MCF 10A (cell line): ENCODE data around the gene FLYWCH1. TPM values are rescaled to one million over a fixed set of nuclear protein-coding genes. Genes with fewer than 3 reads are reported as not detected.

ENCODE experiments used
- BruUV-seq: library from RNA; stranded (reverse); fragments of 400-500 nt; replicated peaks from 2 replicates; lab custom pipeline; 2021; lab: Mats Ljungman, UMichigan
- CTCF ChIA-PET: fragments of 300-600 bp; sonication (Branson Sonifier 250); formaldehyde crosslinking; extraction: SDS; loops from one replicate; lab custom pipeline; 2021; ENCODE audit warnings: antibody characterized with exemption, inconsistent platforms; lab: Yijun Ruan, JAX
- POLR2A ChIA-PET: fragments of 300-600, 350-650 bp; sonication (Branson Sonifier 250); formaldehyde crosslinking; extraction: SDS; loops from one replicate; lab custom pipeline; 2020; ENCODE audit warnings: antibody characterized with exemption, inconsistent platforms; lab: Yijun Ruan, JAX
- DNase-seq: peaks from one replicate; pipeline ENCODE4 v3.0.0-alpha.2; 2018; ENCODE audit not compliant: unreplicated experiment
- H3K27ac Mint-ChIP-seq: one replicate; pipeline ENCODE4 v1.8.0; 2022; ENCODE audit warnings: mild to moderate bottlenecking, low read depth, mixed read lengths; ENCODE audit not compliant: unreplicated experiment
- H3K27me3 Mint-ChIP-seq: one replicate; pipeline ENCODE4 v1.8.0; 2022; ENCODE audit warnings: mixed read lengths; ENCODE audit not compliant: insufficient read depth, unreplicated experiment
- H3K36me3 Mint-ChIP-seq: one replicate; pipeline ENCODE4 v1.8.0; 2022; ENCODE audit warnings: mild to moderate bottlenecking, moderate library complexity, mixed read lengths; ENCODE audit not compliant: insufficient read depth, unreplicated experiment
- H3K4me1 Mint-ChIP-seq: one replicate; pipeline ENCODE4 v1.8.0; 2022; ENCODE audit warnings: mixed read lengths; ENCODE audit not compliant: insufficient read depth, unreplicated experiment
- H3K4me3 Mint-ChIP-seq: one replicate; pipeline ENCODE4 v1.8.0; 2022; ENCODE audit warnings: mild to moderate bottlenecking, moderate library complexity, mixed read lengths; ENCODE audit not compliant: unreplicated experiment
- H3K9me3 Mint-ChIP-seq: one replicate; pipeline ENCODE4 v1.8.0; 2022; ENCODE audit warnings: mixed read lengths; ENCODE audit not compliant: unreplicated experiment
- intact Hi-C: fragments of 100-400 bp; cut with micrococcal nuclease; formaldehyde crosslinking; loops from 2 replicates; pipeline ENCODE4 v1.14.1; 2022
- total RNA-seq: library from RNA; stranded (reverse); gene quantifications from 2 replicates; pipeline ENCODE4 v1.2.3, GENCODE V29; 2022
- TF ChIP-seq, protein P1 (sequence below): fragments of 200-600 bp; IDR thresholded peaks from one replicate; pipeline ENCODE4 v1.8.0; 2022; ENCODE audit warnings: antibody characterized with exemption, mild to moderate bottlenecking; ENCODE audit not compliant: unreplicated experiment

Gene FLYWCH1
- total RNA-seq, 1 experiment from 2014 or later, result 76.3 TPM

DNA sequence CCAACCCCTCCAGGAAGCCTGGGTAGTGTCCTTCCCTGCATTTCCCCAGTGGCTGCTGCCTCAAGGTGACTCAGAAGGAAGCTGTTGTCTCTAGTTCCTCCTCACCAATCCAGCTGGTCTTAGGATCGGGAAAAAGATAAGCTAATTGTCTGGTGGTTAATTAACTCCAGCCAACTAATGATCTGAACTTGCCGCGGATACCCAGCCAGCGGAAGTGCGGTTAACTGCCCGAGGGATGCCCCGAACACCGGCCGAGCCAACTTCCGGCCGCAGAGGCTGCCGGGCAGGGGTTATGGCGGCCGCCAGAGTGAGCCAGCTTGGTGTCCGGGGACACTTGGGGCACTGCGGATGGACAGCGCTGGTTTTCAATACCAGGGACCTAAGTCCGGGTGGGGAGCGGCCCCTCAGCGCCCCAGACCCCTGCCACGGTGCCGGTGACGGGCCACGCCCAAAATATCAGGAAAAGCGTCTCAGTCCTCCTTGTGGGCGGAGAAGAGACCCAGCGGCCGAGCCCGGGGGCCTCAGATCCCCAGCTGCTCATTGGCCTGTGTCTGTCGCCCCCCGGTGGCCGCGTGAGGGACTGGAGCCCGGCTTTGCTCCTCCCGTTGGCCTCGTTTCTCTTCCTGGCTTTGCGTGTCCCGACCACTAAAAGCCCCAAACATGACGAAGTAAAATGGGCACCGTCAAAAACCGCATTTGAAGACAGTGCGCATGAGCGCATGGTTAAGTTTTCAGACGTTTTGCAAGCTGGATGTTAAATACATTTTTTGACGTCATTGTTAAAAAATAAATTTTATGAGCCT is 43.5 kb upstream of the FLYWCH1 start:
- TF ChIP-seq, protein P1, sequence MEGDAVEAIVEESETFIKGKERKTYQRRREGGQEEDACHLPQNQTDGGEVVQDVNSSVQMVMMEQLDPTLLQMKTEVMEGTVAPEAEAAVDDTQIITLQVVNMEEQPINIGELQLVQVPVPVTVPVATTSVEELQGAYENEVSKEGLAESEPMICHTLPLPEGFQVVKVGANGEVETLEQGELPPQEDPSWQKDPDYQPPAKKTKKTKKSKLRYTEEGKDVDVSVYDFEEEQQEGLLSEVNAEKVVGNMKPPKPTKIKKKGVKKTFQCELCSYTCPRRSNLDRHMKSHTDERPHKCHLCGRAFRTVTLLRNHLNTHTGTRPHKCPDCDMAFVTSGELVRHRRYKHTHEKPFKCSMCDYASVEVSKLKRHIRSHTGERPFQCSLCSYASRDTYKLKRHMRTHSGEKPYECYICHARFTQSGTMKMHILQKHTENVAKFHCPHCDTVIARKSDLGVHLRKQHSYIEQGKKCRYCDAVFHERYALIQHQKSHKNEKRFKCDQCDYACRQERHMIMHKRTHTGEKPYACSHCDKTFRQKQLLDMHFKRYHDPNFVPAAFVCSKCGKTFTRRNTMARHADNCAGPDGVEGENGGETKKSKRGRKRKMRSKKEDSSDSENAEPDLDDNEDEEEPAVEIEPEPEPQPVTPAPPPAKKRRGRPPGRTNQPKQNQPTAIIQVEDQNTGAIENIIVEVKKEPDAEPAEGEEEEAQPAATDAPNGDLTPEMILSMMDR, result peak; percentile 94
- DNase-seq, result peak; percentile 91
- Mint-ChIP-seq H3K4me3 (peak overlapping the region; percentile 89), H3K27me3 (no peaks in the 10 kb centered on the region), H3K36me3 (no peaks in the 10 kb centered on the region), H3K4me1 (peaks cover 4% of the 10 kb centered on the region), H3K27ac (peak overlapping the region; percentile 94), H3K9me3 (no peaks in the 10 kb centered on the region)
- CTCF ChIA-PET, result interaction anchor here (0.6 to 1.8 kb wide), 24 partner anchors 10 to 239 kb away, joined by 3 to 15 read pairs (median 4); partner anchors contain the start of genes FLYWCH2 and PRSS27
- TSS peak; percentile 98 for BruUV-seq
- POLR2A ChIA-PET, result interaction anchor here (0.6 to 3.4 kb wide), 28 partner anchors 14 to 1162 kb away, joined by 3 to 61 read pairs (median 3); partner anchors contain the start of genes ELOB, FLYWCH1, FLYWCH2 and KCTD5
- intact Hi-C loops, result loop anchor here (1.0 to 2.0 kb wide), 4 partner anchors 29 to 99 kb away; partner anchors contain the start of genes ELOB and PRSS21

DNA sequence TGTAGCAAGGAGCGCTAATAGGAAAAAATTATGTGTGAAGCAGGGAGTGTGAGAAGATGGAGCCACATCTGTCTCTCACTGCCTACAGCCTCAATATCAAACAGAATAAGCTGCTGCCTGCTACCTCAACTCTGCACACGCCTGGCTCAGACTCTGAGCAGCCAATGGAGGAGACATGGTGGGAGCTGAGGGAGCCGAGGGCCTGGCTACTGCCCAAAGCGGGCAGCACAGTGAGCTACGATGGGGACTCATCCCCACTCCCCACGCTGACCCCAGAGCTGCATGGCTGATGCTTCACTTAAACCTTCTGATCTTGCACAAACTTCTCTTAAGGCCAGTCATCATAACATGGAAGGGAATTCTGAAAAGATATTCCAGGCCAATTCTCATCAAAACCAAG is 39.8 kb upstream of the FLYWCH1 start:
- CTCF ChIA-PET, result interaction anchor here (0.6 to 1.9 kb wide), 3 partner anchors 48 to 55 kb away, joined by 3 to 6 read pairs (median 3); no protein-coding TSS in a partner anchor
- TF ChIP-seq, protein P1, result no peak
- Mint-ChIP-seq H3K27ac (no peak overlapping the region), H3K4me3 (no peak overlapping the region), H3K27me3 (no peaks in the 10 kb centered on the region), H3K9me3 (no peaks in the 10 kb centered on the region), H3K36me3 (no peaks in the 10 kb centered on the region), H3K4me1 (peaks cover 4% of the 10 kb centered on the region)
- intact Hi-C loops, result no loop called here
- POLR2A ChIA-PET, result interaction anchor here (0.9 to 2.0 kb wide), 4 partner anchors 11 to 48 kb away, joined by 3 to 5 read pairs (median 4); partner anchors contain the start of genes FLYWCH1 and FLYWCH2
- DNase-seq, result no peak
- BruUV-seq, result no TSS peak

DNA sequence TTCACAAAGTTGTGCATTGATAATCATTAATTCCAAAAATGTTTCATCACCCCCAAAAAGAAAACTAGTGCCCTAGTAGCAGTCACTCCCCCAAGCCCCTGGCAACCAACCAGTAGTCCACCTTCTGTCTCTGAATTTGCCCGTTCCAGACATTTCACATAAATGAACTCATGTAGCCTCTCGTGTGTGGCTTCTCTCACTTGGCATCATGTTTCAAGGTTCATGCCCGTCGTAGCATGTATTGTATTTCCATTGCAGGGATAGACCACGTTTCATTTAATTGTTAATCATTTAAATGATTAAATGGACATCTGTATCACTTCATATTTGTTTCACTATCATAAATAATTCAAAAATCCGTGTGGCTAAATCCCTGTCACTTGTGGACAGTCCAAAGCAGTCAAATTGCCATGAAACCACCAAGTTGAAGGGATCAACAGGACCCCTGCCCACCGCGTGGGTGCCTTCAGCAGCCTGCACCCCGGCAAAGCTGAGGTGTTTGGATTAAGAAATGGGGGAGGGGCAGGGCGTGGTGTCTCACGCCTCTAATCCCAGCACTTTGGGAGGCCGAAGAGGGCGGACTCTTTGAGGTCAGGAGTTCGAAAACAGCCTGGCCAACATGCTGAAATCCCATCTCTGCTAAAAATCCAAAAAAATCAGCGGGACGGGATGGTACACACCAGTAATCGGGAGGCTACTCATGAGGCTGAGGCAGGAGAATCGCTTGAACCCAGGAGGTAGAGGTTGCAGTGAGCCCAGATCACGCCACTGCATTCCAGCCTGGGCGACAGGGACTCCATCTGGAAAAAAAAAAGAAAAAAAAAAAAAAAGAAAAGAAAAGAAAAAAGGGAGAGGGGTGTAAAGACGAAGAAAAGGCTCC is 37.5 kb upstream of the FLYWCH1 start:
- Mint-ChIP-seq H3K27me3 (no peaks in the 10 kb centered on the region), H3K27ac (no peak overlapping the region), H3K36me3 (no peaks in the 10 kb centered on the region), H3K9me3 (no peaks in the 10 kb centered on the region), H3K4me3 (no peak overlapping the region), H3K4me1 (peaks cover 4% of the 10 kb centered on the region)
- CTCF ChIA-PET, result interaction anchor here (0.5 to 2.2 kb wide), 8 partner anchors 16 to 155 kb away, joined by 3 to 20 read pairs (median 3); no protein-coding TSS in a partner anchor
- DNase-seq, result no peak
- POLR2A ChIA-PET, result interaction anchor here (0.5 to 1.3 kb wide), 4 partner anchors 19 to 97 kb away, joined by 3 to 4 read pairs (median 4); partner anchors contain the start of gene ELOB
- intact Hi-C loops, result loop anchor here (2.0 kb wide), 1 partner anchor 53 kb away; no protein-coding TSS in a partner anchor
- TF ChIP-seq, protein P1, result no peak
- no TSS peak for BruUV-seq
